GM21723 (cell line): ENCODE measurements around the gene OR9Q1.
"Not testable (repeated sequence)": the region's sequence is repeated elsewhere in the genome, so short reads cannot be mapped to it uniquely, and the experiment has no call there.

Source experiments
- ATAC-seq: cut with Tn5 transposase; IDR thresholded peaks from one replicate; pipeline ENCODE4 v1.9.1; 2021; ENCODE audit warnings: mild to moderate bottlenecking, moderate library complexity; ENCODE audit not compliant: unreplicated experiment

Gene OR9Q1

DNA sequence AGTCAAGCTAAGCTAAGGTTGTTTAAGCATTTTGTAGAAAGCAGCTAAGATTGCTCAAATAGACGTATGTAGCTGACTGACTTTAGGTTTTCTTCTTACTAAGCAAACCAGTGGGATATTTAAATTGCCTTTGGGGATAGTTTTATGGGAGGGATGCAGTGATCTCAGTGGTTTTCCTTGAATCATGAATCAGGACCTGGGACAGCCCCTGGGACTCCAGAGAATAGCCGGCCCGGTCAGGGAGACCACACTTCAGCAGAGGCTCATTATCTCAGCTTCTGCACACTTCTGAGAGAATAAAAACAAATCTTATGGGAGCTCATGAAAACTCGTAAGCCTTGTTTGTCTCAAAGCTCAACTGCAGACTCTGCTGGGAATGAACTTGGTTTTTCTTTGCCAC is 101.8 kb downstream of the OR9Q1 start, which contains the start of gene OR9I1:
Gene OR9I1, minus strand, starts transcription at position 62 of the 400 bp plus-strand sequence. CDS start 6,086 bp downstream, outside the sequence.
- ATAC-seq = no peak

DNA sequence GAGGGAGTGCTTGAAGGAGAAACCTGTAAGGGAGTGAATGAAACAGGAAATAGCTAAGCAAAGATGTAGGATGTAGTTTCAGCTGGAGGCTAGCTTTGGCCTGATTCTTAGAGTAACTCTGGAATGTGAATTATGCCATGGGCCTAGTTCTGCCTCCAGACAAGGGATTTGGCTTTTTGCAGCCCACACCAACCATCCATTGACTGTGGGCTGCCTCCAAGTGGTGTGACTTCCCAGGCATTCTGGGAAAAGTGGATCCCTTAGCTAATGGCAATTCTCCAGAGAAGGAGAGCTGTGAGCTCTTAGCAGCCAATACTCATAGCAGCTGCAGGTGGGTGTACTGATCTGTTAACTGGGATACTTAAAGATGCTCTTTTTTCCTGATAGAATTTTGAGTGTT is 103.7 kb downstream of the OR9Q1 start:
- ATAC-seq = no peak

DNA sequence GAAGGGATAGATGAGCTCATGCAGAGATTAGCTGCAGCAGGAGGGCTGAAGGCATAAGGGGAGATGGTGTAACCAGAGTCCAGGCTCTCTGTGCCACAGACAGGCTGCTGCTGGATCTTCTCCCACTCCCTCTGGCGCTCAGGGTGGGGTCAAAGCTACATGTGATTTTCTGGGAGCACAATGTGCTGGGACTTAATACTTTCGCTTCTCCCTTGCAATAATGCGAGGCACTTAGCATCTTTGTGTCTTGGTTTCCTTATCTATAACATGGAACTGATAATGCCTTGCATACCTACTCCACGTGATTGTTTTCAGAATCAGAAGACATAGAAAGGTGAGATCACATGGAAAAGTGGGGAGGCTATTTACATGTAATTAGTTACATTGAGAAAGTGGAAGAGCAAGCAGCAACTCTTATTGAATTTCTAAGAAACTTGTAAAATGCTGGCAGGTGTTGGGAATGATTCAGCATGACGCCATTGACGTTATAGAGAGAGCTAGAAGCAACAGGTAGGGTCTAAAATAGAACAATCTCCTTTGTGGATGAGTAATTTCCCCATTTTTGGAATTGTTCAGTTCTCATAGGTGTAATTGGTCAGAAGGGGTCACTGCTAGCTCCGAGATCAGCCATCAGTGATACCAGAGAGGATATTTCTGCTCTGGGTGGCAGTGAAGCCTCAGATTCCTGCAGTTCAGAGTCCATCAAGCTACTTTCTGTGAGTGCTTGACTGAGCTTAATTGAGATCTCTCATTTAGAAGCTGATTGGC is 109.8 kb downstream of the OR9Q1 start:
- no peak for ATAC-seq

DNA sequence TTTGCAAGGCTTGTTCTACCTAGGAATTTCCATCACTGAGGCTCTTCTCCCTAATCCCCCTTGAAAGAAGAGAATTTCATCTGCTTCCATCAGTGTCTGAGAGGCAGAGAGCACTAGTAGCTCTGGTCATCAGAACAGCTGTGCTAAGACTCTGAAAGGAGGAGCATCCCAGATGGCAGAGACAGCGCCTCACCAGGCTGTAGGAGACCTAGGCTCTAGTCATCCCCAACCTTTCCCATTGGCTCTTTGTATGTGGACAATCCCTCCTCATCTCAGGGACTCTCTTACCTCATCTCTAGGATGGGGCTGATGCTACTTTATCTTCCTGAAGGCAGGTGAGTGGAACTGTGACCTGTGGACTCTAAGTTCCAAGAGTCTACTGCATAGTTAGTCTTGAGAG is 110.5 kb downstream of the OR9Q1 start:
- ATAC-seq = no peak

DNA sequence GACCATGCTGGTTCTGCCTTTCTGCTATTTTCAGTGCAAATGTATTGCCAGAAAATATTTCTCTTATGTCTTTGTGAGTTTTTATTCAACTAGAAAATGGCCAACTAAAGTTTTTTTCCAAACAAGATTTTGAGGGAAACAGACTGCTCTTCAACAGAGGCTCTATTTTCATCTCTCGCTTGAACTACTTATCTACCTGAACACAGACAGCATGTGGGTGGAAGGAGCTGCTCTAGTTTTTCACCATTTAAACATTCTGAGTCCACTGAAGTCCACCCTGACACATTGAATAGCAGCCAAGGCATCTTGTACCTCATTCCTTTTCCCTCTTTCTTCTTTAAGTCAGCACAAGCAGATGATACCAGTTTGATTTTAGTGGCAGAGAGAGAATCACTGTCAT is 111.5 kb downstream of the OR9Q1 start:
- ATAC-seq = no peak

DNA sequence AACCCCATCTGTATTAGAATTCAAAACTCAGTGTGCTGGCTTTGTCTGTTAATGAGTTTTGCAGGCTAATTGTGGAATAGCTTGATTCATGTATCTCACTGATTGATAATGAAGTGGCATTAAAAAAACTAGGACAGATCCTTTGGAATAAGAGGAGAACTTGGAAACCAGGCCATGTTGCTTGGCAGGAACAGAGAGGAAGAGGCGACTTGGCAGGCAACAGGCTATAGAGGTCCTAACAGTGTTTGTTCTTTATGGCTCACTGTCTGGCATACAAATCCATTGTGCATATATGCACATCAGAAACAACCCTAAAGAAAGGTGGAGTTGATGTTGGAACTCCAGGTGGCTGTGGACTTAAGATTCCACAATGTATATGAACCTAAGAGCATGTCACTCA is 119.1 kb downstream of the OR9Q1 start:
- ATAC-seq = no peak

DNA sequence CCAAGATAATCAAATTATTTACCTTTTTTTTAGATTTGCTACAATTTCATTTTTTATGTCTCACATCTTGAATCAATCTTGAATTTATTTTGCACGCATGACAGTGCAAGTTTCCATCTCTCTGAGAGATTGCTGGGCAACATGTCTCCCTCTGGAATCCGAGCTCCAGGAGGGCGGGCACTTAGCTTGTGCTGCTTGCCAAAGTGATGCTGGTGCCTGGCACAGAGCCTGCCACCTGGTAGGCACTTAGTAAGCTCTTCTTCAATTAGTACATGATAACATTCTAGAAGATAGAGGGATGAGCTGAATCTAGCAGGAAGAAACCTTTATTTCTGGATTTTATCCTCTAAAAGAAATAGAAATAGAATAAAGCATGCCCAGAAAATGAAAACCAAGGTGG is 129.1 kb downstream of the OR9Q1 start:
- no peak for ATAC-seq

DNA sequence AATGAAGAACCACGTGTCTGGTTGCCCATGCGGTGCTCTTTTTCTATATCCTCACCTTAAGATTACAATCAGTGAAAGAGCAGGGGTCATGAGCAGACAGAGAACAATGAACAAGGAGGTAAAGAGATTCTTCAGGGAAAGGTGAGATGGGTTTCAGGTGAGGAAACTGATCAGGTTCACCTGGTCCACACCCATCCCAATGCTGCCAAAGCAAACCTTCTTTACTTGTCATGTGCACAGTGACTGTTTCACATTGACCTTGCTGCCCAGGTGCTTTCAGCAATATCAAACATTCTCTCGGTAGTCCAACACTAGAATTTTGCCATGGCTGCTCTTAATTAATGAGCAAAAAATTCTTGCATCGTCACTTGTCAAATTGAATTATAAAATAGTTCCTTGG is 140.7 kb downstream of the OR9Q1 start:
- no peak for ATAC-seq

DNA sequence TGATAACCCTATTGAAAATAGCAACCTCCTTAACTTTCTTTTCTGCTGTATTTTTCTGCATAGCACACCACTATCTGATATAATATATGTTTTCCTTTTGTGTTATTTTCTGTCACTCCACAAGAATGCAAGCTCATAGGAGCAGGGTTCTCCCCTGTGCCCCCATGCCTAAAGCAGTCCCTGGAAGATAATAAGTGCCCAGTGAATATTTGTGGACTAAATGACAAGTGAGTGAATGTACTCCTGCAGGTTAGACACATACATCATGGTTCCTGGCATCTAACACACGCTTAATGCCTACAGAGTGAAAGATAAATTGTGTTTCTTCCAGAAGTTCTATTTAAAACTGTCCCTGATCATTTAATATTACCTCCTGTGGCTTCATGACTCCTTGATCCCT is 141.3 kb downstream of the OR9Q1 start:
- ATAC-seq = no peak

DNA sequence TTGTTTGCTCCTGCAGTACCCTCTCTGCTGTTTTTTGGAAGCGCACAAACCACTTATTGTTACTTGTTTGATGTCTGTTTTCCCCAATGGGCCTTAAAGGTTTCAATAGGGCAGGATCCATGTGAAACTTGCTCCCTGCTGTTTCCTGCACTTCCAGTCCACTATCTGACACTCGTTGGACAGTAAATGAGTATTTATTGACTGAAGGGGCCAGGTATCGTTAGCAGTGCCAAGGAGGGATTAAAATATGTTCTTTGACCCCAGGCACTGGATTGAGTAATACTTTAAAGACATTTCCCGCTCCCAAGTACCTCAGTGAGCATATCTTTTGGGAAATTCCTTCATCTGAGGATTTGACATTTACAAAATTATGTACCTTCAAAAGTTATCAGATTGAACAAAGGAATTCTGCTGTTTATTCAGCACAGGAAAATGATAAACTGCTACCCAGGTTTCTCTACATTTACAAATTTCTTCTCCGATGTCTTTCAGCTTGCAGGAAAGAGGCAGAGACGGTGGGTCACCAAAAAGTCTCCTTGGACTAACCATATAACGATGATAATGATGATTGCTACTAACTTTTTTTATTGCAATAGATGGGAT is 141.9 kb downstream of the OR9Q1 start:
- ATAC-seq = no peak

DNA sequence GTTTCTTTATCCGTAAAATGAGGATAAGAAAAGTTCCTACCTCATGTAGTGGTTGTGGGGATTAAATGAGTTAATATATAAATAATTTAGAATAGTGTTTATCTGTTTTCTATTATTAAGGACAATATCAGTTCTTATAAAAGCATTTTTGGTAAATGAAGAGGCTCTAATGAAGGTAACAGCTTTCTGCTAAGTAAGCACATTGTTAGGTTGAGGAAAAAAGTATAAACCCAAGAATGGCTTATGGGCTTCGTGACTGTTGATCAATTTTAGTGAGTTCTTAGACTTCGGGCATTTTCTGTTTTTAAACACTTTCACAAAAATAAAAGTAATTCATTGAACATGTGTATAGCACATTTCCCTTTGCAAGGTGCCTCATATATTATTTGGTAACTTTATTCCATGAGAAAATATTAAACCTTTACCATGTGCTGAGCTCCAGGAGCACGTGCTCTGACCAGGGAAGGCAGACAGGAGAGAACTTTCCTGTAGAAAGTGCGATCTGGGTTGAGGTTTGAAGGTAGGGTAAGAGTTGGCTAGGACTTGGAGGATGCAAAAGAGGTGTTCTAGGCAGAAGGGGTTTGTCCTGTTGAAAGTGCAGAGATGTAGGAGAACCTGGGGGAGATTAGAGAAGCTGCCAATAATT is 153.9 kb downstream of the OR9Q1 start:
- no peak for ATAC-seq

DNA sequence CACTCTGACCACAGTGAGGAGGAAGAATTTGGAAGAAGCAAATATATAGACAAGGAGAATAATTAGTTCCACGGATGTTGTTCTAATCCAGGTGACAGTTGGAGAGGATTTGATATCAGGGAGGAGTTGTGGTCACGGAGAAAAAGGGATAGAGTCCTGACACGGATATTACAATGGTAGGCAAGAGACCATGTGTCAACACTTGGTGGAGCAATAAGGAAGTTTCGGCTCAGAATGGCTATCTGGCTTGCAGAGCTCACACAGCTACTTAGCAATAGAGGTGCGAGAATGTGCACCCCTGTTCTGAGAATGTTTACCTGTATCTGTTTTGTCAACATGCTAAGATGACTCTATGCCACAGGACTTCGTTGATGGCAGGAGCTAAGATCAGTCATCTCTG is 154.8 kb downstream of the OR9Q1 start:
- ATAC-seq = no peak

DNA sequence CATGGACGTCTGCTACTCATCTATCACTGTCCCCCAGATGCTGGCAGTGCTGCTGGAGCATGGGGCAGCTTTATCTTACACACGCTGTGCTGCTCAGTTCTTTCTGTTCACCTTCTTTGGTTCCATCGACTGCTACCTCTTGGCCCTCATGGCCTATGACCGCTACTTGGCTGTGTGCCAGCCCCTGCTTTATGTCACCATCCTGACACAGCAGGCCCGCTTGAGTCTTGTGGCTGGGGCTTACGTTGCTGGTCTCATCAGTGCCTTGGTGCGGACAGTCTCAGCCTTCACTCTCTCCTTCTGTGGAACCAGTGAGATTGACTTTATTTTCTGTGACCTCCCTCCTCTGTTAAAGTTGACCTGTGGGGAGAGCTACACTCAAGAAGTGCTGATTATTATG is 156.0 kb downstream of the OR9Q1 start:
- ATAC-seq = no peak

DNA sequence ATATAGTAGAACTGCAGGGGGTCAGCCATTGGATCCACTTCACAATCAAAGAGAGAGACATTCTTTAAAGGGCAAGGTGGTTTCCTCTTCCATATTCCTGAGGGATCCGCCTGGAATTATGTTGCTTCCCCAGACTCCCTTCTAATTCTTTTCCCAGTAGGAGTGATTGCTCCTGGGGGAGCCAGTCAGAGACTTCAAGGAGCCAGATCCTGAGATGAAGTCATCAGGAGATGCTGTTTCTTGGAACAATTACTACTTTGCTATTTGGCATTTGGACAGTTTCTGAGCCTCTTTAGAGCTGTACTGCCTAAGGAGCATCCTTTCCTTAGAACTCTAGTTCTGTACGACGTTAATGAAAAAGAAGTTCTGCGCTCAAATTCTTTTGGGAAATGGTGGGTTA is 163.3 kb downstream of the OR9Q1 start:
- ATAC-seq = no peak

DNA sequence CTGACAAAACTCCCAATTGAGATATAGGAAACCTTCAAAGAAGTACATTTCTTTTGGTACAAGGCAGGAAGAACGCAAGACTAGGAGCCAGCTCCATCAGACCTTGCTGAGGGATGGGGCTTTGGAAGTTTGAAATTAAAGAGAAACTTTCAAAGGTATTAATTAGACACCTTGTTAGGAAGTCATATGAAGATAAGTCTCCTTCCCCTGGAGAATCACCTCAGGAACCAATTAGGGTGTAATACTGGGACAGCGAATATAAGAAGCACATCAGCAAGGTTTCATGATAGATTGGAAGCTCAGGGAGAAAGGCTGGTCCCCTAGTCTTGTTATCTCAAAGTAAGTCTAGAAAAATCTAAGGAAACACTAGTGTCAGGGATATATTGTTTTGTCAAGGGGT is 165.1 kb downstream of the OR9Q1 start, which contains the start of gene OR9Q2:
Gene OR9Q2, plus strand, starts transcription at position 301 of the 400 bp plus-strand sequence. CDS start 1,421 bp downstream, outside the sequence.
- ATAC-seq = no peak

DNA sequence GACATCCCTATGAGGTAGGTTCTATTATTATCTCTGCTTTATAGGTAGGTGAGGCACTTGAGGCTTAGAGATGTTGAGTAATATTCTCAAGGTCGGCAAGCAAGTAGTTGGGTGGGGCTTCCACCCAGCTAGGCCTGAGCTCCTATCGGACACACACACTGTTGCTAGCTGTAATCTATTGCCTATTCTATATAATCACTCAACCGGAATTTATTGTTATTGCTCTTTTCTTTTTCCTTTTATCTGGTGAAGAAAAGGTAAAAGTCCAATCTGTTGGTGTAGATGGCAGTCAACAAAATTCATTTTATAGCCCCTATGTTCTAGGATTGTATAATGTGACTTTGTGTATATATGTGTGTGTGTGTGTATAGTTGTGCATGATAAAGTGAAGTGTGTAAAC is 168.5 kb downstream of the OR9Q1 start:
- ATAC-seq = no peak

DNA sequence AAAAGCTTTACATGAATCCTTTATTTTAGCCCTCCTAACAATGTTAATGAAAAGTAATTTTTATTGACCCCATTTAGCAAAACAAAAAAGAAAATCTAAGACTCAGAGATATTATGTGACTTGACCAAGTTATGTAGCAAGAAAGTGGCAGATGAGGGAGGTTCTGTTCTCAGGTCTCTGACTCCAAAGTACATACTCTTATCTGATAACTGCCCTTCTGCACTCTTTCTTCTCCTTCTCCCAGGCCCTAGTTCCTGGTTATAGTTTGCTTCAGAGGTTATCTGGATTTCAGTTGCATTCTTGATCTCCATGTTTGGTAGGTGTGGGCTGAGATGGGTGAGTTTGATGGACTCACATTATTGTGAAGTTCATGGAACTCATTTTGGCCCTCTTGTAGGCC is 169.7 kb downstream of the OR9Q1 start:
- no peak for ATAC-seq

DNA sequence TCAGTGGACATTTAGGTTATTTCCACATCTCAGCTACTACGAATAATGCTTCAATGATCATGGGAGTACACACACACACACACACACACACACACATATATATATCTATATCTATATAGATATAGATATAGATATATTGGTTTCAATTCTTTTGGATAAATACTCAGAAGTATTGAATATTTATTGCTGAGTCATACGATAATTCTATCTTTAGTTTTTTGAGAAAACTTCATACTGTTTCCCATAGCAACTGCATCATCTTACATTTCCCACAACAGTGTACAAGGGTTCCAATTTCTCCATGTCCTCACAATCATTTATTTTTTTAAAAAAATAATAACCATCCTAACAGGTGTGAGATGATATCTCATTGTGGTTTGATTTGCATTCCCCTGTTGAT is 172.3 kb downstream of the OR9Q1 start:
- ATAC-seq = no peak

DNA sequence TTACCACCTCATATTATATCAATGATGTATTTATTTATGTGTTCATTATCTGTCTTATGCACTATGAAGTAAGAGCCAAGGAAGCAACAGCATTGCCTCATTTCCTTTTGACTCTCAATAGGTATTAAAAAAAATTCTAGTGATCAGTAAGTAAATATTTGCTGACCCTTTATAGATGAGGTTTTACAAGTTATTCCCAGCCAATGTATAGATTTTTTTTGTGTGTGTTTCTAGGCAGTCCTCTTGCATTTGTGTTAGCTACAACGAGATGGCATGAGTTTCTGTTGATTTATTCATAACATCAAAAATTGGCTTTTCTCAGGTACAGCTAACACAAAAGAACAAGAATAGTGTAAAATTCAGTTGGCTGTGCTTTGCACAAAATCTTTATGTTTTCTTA is 175.6 kb downstream of the OR9Q1 start:
- no peak for ATAC-seq

DNA sequence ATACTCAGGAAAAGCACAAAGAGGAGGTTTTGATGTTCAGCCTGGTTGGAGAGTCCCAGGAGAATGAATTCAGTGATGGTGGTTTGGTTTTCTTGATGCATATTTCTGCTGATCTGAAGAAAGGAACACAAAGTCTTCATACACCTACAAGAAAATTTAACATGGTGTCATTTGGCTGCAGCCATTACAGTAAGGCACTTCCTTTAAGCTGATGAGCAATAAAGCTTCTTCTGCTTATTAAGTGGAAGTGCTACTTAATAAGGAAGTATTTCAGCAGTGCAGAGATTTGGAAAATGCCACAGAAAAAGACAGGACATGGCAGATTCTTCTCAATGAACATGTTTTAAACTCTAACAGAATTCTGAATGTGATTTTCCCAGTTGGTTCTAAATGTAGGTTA is 180.4 kb downstream of the OR9Q1 start, which contains the start of gene OR1S2:
Gene OR1S2, minus strand, starts transcription at position 101 of the 400 bp plus-strand sequence. Its CDS starts 0 bp downstream, at position 101.
- no peak for ATAC-seq

DNA sequence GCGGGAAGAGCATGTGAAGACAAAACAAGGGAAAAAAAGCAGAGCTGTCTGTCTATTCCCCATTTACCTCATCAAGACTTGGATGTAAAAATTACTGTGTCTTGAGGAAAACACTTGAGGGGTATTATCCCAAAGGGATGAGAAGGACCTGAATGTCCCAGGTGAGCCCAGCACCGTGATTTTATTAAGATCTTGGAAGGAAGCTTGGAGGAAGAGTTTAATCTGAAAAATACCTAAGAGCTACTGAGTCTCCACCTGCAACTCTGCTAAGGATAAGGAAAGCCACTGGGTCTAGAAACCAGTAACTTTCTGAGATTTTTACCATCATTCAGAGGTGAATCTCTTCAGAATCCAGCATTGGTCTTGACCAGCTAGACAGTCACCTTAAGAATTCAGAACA is 188.7 kb downstream of the OR9Q1 start, which contains the start of gene OR1S1:
Gene OR1S1, plus strand, starts transcription at position 301 of the 400 bp plus-strand sequence.
- not testable (repeated sequence) for ATAC-seq

DNA sequence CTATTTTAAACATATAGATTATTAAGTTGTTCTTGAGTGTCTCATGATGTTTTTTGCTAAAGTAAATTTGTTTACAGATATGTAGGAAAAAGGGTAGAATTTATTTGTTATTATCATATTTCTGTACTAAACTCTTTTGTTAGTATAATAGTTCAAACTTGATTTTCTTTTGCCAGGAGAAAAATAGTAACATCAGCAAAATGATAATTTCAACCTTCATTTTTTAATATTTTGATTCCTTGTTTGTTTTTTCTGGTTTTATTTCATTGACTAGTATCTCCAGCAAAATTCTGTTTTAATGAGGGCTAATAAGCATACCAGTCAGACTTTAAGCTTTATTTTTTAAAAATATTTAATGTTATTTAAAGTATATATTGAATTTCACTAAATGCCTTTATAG is 192.8 kb downstream of the OR9Q1 start:
- no peak for ATAC-seq
